HG02970 (cell line): Measurements from ENCODE around the gene CNIH4.
"Not testable (repeated sequence)": the region's sequence is repeated elsewhere in the genome, so short reads cannot be mapped to it uniquely, and the experiment has no call there.

Source experiments
- ATAC-seq: cut with Tn5 transposase; IDR thresholded peaks from one replicate; pipeline ENCODE4 v1.9.1; 2021; ENCODE audit warnings: mild to moderate bottlenecking, moderate library complexity, moderate number of reproducible peaks; ENCODE audit not compliant: unreplicated experiment, low FRiP score

Gene CNIH4

GRCh38 chr1:224392411-224393249, 36.0 kb downstream of the CNIH4 start:
- no peak for ATAC-seq

GRCh38 chr1:224393294-224393693, 36.6 kb downstream of the CNIH4 start:
- no peak for ATAC-seq

GRCh38 chr1:224399887-224400286, 43.2 kb downstream of the CNIH4 start:
- ATAC-seq: no peak

GRCh38 chr1:224402472-224403036, 45.9 kb downstream of the CNIH4 start:
- no peak for ATAC-seq

- no peak for ATAC-seq
Measured at GRCh38 chr1:224404916-224405603, 48.4 kb downstream of the CNIH4 start.

- no peak for ATAC-seq
Measured at GRCh38 chr1:224405604-224405970, 48.9 kb downstream of the CNIH4 start.

GRCh38 chr1:224406216-224406615, 49.5 kb downstream of the CNIH4 start:
- no peak for ATAC-seq

- no peak for ATAC-seq
Measured at GRCh38 chr1:224407571-224408293, 51.1 kb downstream of the CNIH4 start.

- ATAC-seq: no peak
Measured at GRCh38 chr1:224408294-224408590, 51.6 kb downstream of the CNIH4 start.

- ATAC-seq: no peak
Measured at GRCh38 chr1:224411766-224412165, 55.1 kb downstream of the CNIH4 start.

GRCh38 chr1:224420106-224420505, 63.4 kb downstream of the CNIH4 start:
- ATAC-seq: no peak

GRCh38 chr1:224425279-224425884, 68.7 kb downstream of the CNIH4 start:
- ATAC-seq: no peak

- ATAC-seq: not testable (repeated sequence)
Measured at GRCh38 chr1:224426869-224427268, 70.2 kb downstream of the CNIH4 start.

- no peak for ATAC-seq
Measured at GRCh38 chr1:224427346-224427745, 70.7 kb downstream of the CNIH4 start.

- ATAC-seq: not testable (repeated sequence)
Measured at GRCh38 chr1:224428713-224429112, 72.0 kb downstream of the CNIH4 start.
